Umbilical cord (tissue), 2 donors: ENCODE results near the gene TAOK2. TPM values are rescaled to one million over a fixed set of nuclear protein-coding genes. Genes with fewer than 3 reads are reported as not detected.
"Not testable (repeated sequence)": the region's sequence is repeated elsewhere in the genome, so short reads cannot be mapped to it uniquely, and the experiment has no call there.

Experiments
- DNase-seq: peaks from one replicate; pipeline ENCODE4 v3.0.0-alpha.2; 2015; ENCODE audit warnings: low spot score
- total RNA-seq: library from RNA; depleted of rRNA; stranded (reverse); fragments of >200 nt; gene quantifications from one replicate; pipeline ENCODE4 v1.2.3, GENCODE V29; 2014; ENCODE audit warnings: low replicate concordance; ENCODE audit not compliant: insufficient read depth

Gene TAOK2
- total RNA-seq, 1 donor from 2014 or later, result 31.8 TPM

DNA sequence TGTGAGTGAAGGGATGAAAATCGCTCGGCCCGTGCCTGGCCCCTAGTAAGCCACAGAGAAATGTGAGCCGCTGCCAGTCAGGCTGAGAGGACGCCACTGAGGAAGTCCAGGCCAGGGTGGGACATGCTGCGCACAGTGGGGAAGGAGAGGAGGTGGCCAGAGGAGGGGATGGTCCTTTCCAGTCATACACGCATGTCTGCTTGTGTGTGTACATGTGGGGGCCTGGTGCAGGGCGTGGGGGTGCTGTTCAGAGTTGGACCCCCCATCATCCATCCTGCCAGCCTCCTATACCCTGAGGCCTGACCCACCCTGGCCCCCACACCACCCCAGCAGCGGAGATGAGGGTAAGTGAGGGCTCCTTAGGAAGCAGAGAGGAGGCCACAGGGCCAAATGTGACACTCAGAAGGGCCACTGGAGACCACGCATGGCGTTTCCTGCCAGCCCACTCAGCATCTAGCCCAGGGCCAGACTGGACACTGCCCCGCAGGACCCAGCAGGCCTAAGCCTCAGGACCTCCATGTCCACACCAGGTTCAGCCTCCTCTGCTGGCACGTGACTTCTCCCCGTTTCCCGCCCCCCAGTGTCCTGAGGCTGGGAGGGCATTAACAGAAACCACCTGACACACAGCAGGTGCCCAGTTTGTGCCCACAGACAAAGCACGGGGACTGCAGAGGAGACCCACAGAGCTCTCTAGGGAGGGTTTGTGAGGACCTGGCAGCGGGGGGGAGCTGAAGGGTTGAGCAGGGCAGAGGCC, 30.2 kb downstream of the TAOK2 start:
- no peak for DNase-seq

DNA sequence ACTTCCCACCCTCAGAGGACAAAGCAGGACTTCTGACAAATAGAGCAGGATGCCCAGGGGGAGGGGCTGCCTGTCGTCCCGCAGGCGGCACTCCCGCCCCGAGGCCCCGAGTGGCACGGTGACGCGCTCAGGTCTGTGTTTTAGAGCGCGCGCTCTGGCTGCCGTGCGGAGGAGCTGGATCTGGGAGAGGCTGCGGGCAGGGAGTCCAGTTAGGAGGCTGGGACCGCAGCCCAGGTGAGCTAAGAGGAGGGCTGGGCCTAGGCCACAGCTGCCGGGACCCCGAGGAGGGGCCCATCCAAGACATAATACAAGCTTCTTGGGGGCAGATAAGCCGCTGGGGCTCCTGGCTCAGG, 30.7 kb downstream of the TAOK2 start:
- DNase-seq, result no peak

DNA sequence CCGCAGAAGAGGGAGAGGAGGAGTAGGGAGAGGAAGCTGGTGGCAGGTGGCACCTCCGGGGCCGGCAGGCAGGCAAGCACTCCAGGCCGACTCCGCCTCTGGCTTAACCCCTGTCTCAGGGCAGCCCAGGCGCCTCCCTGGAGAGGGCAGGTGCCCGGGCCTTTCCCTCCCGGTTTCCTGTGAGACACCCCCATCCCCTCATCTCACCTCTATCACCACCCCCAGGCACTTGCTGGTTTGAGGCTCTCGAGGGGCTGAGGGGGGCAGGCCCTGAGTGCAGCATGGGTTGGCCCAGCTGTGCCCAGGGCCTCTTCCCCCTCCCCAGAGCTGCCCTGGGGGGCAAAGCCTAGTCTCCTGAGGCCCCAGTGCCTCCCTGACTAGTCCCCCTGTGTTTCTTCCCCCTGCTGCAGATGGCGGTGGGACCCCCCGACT, 31.2 kb downstream of the TAOK2 start:
- no peak for DNase-seq

GRCh38 chr16:30005341-30006094, 31.9 kb downstream of the TAOK2 start:
- DNase-seq, result no peak

DNA sequence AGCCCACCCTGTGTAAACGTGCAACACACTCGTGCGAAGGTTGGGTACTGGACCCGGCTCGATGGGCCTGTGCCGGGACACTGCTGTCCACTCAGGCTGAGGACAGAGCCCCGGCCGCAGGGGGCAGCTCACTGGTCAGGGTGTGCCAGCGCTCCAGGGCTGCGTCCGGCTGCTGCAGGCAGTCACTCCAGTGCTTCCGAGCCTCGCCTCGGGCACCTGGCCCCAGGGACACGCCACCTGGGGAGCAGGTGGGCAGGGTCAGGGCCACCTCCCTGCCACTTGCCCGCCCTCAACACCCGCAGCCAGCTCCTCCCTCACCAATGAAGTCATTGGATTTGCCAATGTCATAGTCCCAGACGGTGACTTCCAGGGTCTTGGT, 32.4 kb downstream of the TAOK2 start:
- DNase-seq, result no peak

GRCh38 chr16:30006659-30007377, 33.1 kb downstream of the TAOK2 start:
- DNase-seq, result no peak

- no peak for DNase-seq
These were observed 33.8 kb downstream of the TAOK2 start for GRCh38 chr16:30007378-30007895.

DNA sequence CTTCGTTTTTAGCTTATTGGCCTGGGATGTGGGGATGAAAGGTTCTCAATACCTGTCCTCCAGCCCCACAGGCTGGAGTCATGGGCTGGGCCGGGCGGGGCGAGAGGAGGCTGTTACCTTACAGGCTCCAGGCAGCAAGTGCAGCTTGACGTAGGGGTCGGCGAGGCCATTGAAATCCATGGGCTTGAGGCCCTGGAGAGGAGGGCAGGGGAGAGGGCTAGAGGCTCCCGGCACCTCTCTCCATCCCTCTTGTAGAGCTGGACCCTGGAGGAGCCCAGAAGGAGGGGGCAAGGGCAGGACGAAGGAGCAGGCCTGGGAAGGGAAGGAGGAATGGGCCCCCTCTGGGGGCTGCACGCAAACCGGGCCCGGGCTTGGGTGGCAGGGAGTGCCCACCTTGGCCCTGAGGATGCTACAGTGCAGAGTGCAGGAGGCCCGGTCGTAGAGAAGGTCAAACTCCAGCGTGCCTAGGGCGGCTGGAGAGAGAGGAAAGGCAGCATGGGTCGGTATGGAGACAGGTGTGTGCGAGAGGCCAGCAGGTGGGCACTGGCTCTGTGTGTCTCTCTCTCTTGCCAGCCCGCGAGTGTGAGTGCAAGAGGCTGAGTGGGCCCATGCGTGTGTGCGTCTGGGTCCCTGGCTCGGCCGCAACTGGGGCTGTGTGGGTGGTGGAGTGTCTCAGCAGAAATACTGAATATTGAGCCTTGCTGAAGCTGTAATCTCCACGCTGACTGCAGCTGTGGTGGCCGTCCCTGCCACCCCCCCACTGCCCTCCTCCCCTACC, 35.6 kb downstream of the TAOK2 start:
- no peak for DNase-seq

- DNase-seq, result no peak
These were observed 36.5 kb downstream of the TAOK2 start for GRCh38 chr16:30009990-30010843.

DNA sequence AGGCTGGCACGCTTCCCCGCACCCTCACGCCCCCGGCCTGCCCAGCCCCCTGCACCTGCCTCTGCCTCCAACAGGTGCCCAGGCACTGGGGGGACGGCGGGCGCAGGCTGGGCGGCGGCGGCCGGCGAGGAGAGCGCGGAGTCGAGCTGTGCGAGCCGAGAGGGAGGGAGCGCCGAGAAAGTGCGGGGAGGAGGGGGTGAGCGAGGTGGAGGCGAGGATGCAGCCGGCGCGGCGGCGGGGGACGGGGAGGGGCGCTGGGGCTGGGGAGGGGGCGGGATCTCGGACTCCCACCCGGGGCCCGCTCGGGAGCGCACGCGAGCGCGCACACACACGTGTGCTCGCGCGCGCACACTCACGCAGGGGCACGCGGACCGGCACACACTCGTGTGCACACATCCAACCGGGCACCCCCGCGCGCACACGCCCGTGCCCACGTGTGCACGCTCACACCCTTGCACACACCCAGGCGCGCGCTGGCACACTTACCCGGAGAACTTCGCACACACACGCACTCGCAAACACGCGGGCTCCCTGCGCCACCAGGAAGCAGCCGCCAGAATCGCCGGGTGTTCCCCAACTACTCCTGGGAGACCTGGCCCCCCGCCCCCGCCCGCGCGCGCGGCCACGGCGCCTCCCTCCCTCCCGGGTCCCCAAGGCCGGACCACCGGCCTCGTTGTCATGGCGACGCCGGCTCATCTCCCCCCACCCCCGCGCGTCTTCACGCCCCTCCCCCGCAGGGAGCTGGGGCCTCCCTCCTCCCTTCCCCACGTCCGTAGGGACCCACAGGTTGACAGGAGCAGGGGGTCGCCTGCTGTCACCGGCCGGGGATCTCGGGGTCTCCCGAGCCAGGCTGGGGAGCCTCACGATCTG, 37.4 kb downstream of the TAOK2 start, which contains the start of gene DOC2A:
Gene DOC2A, minus strand, starts transcription at position 184 of the 870 bp plus-strand sequence. CDS start 805 bp downstream, outside the sequence.
- DNase-seq, result no peak

DNA sequence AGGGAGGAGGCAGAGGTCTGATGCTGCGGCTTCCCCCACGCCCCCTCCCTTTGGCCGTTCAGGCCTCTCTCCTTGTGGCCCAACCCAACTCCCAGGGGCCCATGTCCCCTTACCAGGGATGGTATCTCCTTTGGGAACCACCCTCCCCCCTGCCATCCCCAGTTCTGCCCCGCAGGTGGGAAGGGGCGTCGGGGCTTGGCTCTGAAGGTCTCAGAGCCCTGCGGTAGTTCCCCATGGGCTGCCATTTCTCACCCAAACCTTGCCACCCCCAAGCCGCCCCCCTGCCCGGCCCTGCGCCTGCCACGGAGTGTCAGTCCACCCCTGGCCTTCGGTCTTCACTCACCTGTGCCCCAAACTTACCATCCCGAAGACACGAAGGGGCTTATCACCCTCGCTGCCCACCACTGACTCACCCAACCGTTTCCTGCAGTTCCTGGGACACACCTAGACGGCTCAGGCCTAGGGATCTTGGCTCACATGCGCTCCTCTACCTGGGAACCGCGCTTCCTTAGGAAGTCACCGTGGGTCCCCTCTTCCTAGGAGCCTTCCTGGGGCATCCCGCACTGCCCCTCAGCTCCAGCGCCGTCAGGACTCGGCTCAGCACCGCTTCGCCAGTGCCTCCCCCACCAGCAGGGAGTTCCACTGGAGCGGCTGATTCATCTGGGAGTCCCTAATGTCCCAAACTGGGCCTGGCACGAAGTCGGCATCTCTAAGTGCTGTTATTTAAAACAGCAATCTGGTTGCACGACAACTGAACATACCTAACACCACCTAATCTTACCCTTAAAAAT, 38.2 kb downstream of the TAOK2 start:
- DNase-seq, result no peak

DNA sequence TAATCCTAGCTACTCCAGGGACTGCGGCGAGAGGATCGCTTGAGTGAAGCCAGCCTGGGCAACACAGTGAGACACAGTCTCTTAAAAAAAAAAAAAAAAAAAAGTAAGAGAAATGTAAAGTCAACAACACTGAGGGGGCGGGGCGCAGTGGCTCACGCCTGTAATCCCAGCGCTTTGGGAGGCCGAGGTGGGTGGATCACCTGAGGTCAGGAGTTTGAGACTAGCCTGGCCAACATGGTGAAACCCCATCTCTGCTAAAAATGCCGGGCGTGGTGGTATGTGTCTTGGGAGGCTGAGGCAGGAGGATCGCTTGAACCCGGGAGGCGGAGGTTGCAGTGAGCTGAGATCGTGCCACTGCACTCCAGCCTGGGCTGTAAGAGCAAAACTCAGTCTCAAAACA, 38.9 kb downstream of the TAOK2 start:
- DNase-seq, result not testable (repeated sequence)

- not testable (repeated sequence) for DNase-seq
These were observed 41.8 kb downstream of the TAOK2 start for GRCh38 chr16:30015450-30015849.

- no peak for DNase-seq
These were observed 43.0 kb downstream of the TAOK2 start for GRCh38 chr16:30016555-30017276.

DNA sequence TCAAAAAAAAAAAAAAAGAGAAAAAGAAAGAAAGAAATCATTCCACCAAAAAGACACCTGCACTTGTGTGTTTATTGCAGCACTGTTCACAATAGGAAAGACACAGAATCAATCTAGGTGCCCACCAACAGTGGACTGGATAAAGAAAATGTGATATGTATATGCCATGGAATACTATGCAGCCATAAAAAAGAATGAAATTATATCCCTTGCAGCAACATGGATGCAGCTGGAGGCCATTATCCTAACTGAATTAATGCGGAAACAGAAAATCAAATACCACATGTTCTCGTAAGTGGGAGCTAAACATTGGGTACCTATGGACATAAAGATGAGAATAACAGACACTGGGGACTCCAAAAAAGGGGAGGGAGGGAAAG, 43.6 kb downstream of the TAOK2 start:
- no peak for DNase-seq

GRCh38 chr16:30017937-30018336, 44.3 kb downstream of the TAOK2 start:
- not testable (repeated sequence) for DNase-seq

GRCh38 chr16:30018731-30019158, 45.1 kb downstream of the TAOK2 start:
- no peak for DNase-seq

DNA sequence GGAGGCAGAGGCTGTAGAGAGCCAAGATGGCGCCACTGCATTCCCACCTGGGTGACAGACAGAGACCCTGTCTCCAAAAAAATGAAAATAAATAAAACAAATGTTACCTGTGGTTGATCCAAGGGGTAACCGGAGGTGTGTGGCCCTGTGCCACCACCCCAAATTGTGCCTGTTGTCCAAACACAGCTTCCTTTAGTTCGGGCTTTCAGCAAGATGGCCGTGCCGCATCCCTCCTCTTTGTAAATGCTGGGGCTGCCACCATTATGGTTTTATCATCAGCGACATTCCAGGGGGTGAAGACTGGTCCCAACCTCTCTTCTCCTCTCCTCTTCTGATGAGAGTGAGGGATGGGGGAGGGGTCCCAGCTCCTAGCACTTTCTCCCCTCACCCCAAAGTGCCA, 49.2 kb downstream of the TAOK2 start, which contains the start of gene C16orf92:
Gene C16orf92, plus strand, starts transcription at position 312 of the 400 bp plus-strand sequence. CDS start 143 bp downstream, outside the sequence.
- DNase-seq, result no peak
